Activated T-helper 17 cell treated with anti-CD3 and anti-CD28 coated beads, Interleukin-2, amount 50 U/mL, for 72 hours (primary cell): ENCODE data around the gene LCOR. TPM values are rescaled to one million over a fixed set of nuclear protein-coding genes. Genes with fewer than 3 reads are reported as not detected.
"Not testable (repeated sequence)": the region's sequence is repeated elsewhere in the genome, so short reads cannot be mapped to it uniquely, and the experiment has no call there.

Source experiments
- ATAC-seq: fragments of 150-1000 bp; cut with Tn5 transposase; replicated peaks from 2 replicates; pipeline ENCODE4 v1.10.0; 2021; ENCODE audit warnings: mild to moderate bottlenecking, moderate library complexity
- H3K27ac Mint-ChIP-seq: one replicate; pipeline ENCODE4 v1.8.0; 2022; ENCODE audit warnings: mixed read lengths
- H3K27me3 Mint-ChIP-seq: one replicate; pipeline ENCODE4 v1.8.0; 2022; ENCODE audit warnings: mixed read lengths
- H3K36me3 Mint-ChIP-seq: one replicate; pipeline ENCODE4 v1.8.0; 2022; ENCODE audit warnings: low read depth, mild to moderate bottlenecking, mixed read lengths
- H3K4me1 Mint-ChIP-seq: one replicate; pipeline ENCODE4 v1.8.0; 2022; ENCODE audit warnings: mixed read lengths
- H3K4me3 Mint-ChIP-seq: one replicate; pipeline ENCODE4 v1.8.0; 2022; ENCODE audit warnings: mild to moderate bottlenecking, mixed read lengths
- H3K9me3 Mint-ChIP-seq: one replicate; pipeline ENCODE4 v1.8.0; 2022; ENCODE audit warnings: mixed read lengths
- total RNA-seq, 2 donors: library from RNA; stranded (reverse); gene quantifications; one replicate each; pipeline ENCODE4 v1.2.3, GENCODE V29; 2022

The LCOR gene
- total RNA-seq, result 10 to 100 TPM; 25.5 to 29.6 TPM

- no peaks in the 10 kb centered on the region for H3K27me3 Mint-ChIP-seq
- peaks cover 11% of the 10 kb centered on the region for H3K36me3 Mint-ChIP-seq
- H3K9me3 Mint-ChIP-seq, result no peaks in the 10 kb centered on the region
- H3K4me1 Mint-ChIP-seq, result peaks cover 30% of the 10 kb centered on the region
- ATAC-seq, result peak; percentile 76
- peak within 1 kb of the TSS; percentile 97 for H3K27ac Mint-ChIP-seq
- peak within 1 kb of the TSS; percentile 93 for H3K4me3 Mint-ChIP-seq
Measured at GRCh38 chr10:96831867-96832720, at the start of gene LCOR. TSS of gene LCOR (plus strand) at chr10:96832298. CDS start at chr10:96949058, 116,760 bp downstream.

GRCh38 chr10:96784253-96784652 is 47.8 kb upstream of the LCOR start:
- no peak overlapping the region for H3K4me3 Mint-ChIP-seq
- no peak for ATAC-seq
- H3K36me3 Mint-ChIP-seq, result no peaks in the 10 kb centered on the region
- no peaks in the 10 kb centered on the region for H3K9me3 Mint-ChIP-seq
- H3K27ac Mint-ChIP-seq, result no peak overlapping the region
- no peaks in the 10 kb centered on the region for H3K4me1 Mint-ChIP-seq
- no peaks in the 10 kb centered on the region for H3K27me3 Mint-ChIP-seq

- H3K4me1 Mint-ChIP-seq, result no peaks in the 10 kb centered on the region
- H3K36me3 Mint-ChIP-seq, result no peaks in the 10 kb centered on the region
- peak; percentile 73 for ATAC-seq
- H3K27me3 Mint-ChIP-seq, result peaks cover 11% of the 10 kb centered on the region
- H3K4me3 Mint-ChIP-seq, result no peak overlapping the region
- H3K27ac Mint-ChIP-seq, result no peak overlapping the region
- no peaks in the 10 kb centered on the region for H3K9me3 Mint-ChIP-seq
Measured at GRCh38 chr10:96789571-96790108, 42.5 kb upstream of the LCOR start.

GRCh38 chr10:96791902-96792301 is 40.2 kb upstream of the LCOR start:
- no peaks in the 10 kb centered on the region for H3K4me1 Mint-ChIP-seq
- H3K9me3 Mint-ChIP-seq, result no peaks in the 10 kb centered on the region
- ATAC-seq, result no peak
- H3K27ac Mint-ChIP-seq, result no peak overlapping the region
- no peaks in the 10 kb centered on the region for H3K36me3 Mint-ChIP-seq
- peaks cover 14% of the 10 kb centered on the region for H3K27me3 Mint-ChIP-seq
- no peak overlapping the region for H3K4me3 Mint-ChIP-seq

- Mint-ChIP-seq H3K36me3 (no peaks in the 10 kb centered on the region), H3K4me3 (no peak overlapping the region), H3K27me3 (peaks cover 14% of the 10 kb centered on the region), H3K9me3 (no peaks in the 10 kb centered on the region), H3K27ac (no peak overlapping the region), H3K4me1 (no peaks in the 10 kb centered on the region)
- ATAC-seq, result no peak
Measured at GRCh38 chr10:96794836-96795733, 37.0 kb upstream of the LCOR start.

GRCh38 chr10:96797485-96797884 is 34.6 kb upstream of the LCOR start:
- H3K4me3 Mint-ChIP-seq, result no peak overlapping the region
- H3K27me3 Mint-ChIP-seq, result peaks cover 9% of the 10 kb centered on the region
- H3K36me3 Mint-ChIP-seq, result no peaks in the 10 kb centered on the region
- H3K9me3 Mint-ChIP-seq, result no peaks in the 10 kb centered on the region
- no peak overlapping the region for H3K27ac Mint-ChIP-seq
- H3K4me1 Mint-ChIP-seq, result no peaks in the 10 kb centered on the region
- ATAC-seq, result no peak

- Mint-ChIP-seq H3K27me3 (peaks cover 20% of the 10 kb centered on the region), H3K4me3 (no peak overlapping the region), H3K4me1 (no peaks in the 10 kb centered on the region), H3K27ac (no peak overlapping the region), H3K9me3 (no peaks in the 10 kb centered on the region), H3K36me3 (no peaks in the 10 kb centered on the region)
- ATAC-seq, result no peak
Measured at GRCh38 chr10:96803288-96803664, 28.8 kb upstream of the LCOR start.

GRCh38 chr10:96814264-96814663 is 17.8 kb upstream of the LCOR start:
- no peak for ATAC-seq
- Mint-ChIP-seq H3K27ac (no peak overlapping the region), H3K4me1 (no peaks in the 10 kb centered on the region), H3K9me3 (no peaks in the 10 kb centered on the region), H3K27me3 (peaks cover 12% of the 10 kb centered on the region), H3K36me3 (no peaks in the 10 kb centered on the region), H3K4me3 (no peak overlapping the region)

- not testable (repeated sequence) for H3K27ac Mint-ChIP-seq, ATAC-seq, H3K4me3 Mint-ChIP-seq, H3K4me1 Mint-ChIP-seq, H3K36me3 Mint-ChIP-seq, H3K9me3 Mint-ChIP-seq, H3K27me3 Mint-ChIP-seq
Measured at GRCh38 chr10:96818971-96819370, 13.1 kb upstream of the LCOR start.

- H3K27me3 Mint-ChIP-seq, result no peaks in the 10 kb centered on the region
- no peak overlapping the region for H3K27ac Mint-ChIP-seq
- no peaks in the 10 kb centered on the region for H3K36me3 Mint-ChIP-seq
- H3K9me3 Mint-ChIP-seq, result no peaks in the 10 kb centered on the region
- no peak for ATAC-seq
- no peaks in the 10 kb centered on the region for H3K4me1 Mint-ChIP-seq
- no peak overlapping the region for H3K4me3 Mint-ChIP-seq
Measured at GRCh38 chr10:96820765-96821164, 11.3 kb upstream of the LCOR start.

GRCh38 chr10:96826438-96826837 is 5.7 kb upstream of the LCOR start:
- H3K36me3 Mint-ChIP-seq, result no peaks in the 10 kb centered on the region
- no peak overlapping the region for H3K4me3 Mint-ChIP-seq
- no peaks in the 10 kb centered on the region for H3K27me3 Mint-ChIP-seq
- ATAC-seq, result no peak
- H3K4me1 Mint-ChIP-seq, result peaks cover 9% of the 10 kb centered on the region
- H3K27ac Mint-ChIP-seq, result no peak overlapping the region
- H3K9me3 Mint-ChIP-seq, result no peaks in the 10 kb centered on the region

- H3K4me1 Mint-ChIP-seq, result peaks cover 13% of the 10 kb centered on the region
- ATAC-seq, result no peak
- no peak overlapping the region for H3K4me3 Mint-ChIP-seq
- H3K9me3 Mint-ChIP-seq, result no peaks in the 10 kb centered on the region
- no peak overlapping the region for H3K27ac Mint-ChIP-seq
- peaks cover 5% of the 10 kb centered on the region for H3K36me3 Mint-ChIP-seq
- H3K27me3 Mint-ChIP-seq, result no peaks in the 10 kb centered on the region
Measured at GRCh38 chr10:96828609-96829008, 3.5 kb upstream of the LCOR start.

- Mint-ChIP-seq H3K4me3 (no peak overlapping the region), H3K27me3 (no peaks in the 10 kb centered on the region), H3K4me1 (peaks cover 19% of the 10 kb centered on the region), H3K36me3 (peaks cover 11% of the 10 kb centered on the region), H3K9me3 (no peaks in the 10 kb centered on the region), H3K27ac (no peak overlapping the region)
- no peak for ATAC-seq
Measured at GRCh38 chr10:96829029-96829773, 2.9 kb upstream of the LCOR start.

GRCh38 chr10:96830511-96831199 is 1.4 kb upstream of the LCOR start:
- peaks cover 25% of the 10 kb centered on the region for H3K4me1 Mint-ChIP-seq
- H3K9me3 Mint-ChIP-seq, result no peaks in the 10 kb centered on the region
- peaks cover 11% of the 10 kb centered on the region for H3K36me3 Mint-ChIP-seq
- H3K4me3 Mint-ChIP-seq, result peak overlapping the region; percentile 92
- no peak for ATAC-seq
- H3K27me3 Mint-ChIP-seq, result no peaks in the 10 kb centered on the region
- H3K27ac Mint-ChIP-seq, result peak overlapping the region; percentile 97
